HG02610 (cell line): ENCODE measurements around the gene CCDC90B.

ENCODE experiments used
- ATAC-seq: cut with Tn5 transposase; IDR thresholded peaks from one replicate; pipeline ENCODE4 v1.9.1; 2021; ENCODE audit warnings: mild to moderate bottlenecking, moderate library complexity; ENCODE audit not compliant: unreplicated experiment

Gene CCDC90B

DNA sequence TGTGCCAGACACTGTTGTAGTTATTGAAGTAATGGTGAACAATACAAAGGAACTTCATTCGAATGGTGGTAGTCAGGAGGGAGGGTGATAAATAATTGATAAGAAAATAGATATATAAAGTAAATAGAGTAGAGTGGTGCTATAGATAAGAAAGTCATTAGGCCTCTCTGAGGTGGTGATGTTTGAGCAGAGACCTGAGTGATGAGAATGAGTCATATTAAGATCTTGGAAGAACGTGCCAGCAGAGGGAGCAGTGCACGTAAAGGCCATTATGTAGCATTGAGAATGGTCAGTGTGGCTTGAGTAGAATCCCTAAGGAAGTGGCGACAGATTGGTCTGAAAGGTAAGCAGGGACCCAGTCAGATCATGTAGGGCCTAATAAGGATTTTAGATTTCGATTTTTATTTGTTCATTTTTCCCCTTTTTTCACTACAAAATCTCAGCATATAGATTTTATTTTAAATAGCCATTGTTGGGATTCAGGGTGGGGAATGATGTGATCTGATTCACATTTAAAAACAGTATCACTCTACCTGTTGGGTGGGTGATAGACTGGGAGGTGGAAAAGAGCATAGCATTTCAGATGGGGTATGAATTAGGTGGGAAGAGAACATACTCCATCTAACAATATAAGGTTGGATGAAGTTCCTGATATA lies 44.7 kb downstream of the CCDC90B start:
- ATAC-seq: peak; percentile 88

DNA sequence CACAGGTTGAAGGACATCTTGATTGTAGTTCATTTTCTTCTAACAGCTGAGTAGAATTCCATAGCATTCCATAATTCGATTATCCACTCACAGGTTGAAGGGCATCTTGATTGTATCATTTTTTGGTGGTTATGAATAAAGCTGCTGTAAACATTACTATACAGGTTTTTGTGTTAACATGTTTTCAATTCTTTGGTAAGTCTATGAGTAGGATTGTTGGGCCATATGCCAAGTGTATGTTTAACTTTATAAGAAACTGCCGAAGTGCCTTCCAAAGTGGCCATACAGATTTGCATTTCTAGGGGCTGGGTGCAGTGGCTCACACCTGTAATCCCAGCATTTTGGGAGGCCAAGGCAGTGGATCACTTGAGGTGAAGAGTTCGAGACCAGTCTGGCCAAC lies 48.1 kb downstream of the CCDC90B start:
- no peak for ATAC-seq

DNA sequence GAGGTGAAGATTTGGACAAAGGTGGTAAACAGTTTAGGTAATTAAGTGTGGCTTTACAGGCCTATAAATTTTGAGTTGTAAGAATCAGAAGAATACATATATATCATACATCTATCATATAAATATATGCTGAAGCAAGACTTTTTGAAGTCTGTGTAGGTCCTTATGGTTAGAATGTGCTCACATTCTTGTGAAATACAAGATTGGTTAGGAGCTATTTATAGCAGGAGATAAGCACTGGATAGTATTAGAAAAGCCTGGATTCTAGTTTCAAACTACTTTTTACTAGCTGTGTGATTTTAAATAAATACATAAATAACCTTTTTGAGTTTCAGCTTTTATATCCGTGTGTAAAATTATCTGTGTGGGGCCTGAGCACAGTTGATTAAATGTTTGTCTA lies 50.3 kb downstream of the CCDC90B start:
- ATAC-seq: no peak

DNA sequence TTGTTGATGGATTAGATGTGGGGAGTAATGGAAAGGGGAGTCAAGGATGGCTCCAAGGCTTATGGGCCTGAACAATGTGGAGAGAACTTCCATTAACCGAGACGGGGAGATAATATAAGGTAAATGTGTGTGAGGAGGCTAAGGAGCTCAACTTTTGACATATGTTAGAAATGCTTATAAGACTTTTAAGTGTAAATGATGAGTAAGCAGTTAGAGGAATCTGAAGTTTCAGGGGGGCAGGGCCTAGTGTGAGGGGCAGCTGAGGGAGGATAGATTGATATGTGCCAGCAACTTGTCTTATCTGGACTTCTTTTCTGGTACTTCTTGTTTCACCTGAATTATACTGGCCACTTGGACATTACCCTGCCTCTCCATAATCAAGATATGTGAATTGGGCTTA lies 62.7 kb downstream of the CCDC90B start:
- no peak for ATAC-seq

DNA sequence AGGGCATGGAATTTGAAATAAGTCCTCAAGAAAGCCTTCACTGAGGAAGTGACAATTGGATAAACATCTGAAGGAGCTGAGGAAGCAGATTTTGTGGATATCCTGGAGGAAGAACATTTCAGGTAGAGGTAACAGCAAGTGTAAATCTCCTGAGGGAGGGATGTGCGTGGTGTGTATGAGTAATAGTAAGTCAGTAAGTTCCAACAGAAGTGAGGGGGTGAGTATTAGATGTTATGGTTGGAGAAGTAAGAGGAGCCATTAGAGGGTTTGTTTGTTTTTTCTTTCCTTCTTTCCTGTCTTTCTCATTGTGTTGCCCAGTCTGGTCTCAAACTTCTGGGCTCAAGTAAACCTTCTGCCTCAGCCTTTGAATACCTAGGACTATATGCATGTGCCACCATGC lies 63.7 kb downstream of the CCDC90B start:
- ATAC-seq: no peak

DNA sequence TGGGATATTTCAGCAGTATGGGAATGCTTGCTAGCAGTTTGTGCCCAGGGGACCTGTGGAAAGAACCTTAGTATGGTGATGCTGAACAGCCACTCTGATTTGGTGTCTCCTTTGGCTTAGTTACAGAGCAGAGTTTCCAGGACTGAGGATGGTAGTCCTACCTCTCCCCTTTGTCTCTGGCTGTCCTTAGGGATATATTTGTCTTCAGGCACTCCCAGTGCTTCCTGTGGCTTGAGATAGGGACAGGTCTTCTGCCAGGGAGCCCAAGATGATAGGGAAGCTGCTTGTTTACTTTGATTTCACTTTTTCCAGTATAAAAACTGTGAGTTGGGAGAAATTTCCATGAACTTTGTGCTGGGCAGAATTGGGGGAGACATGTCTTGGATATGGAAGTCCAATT lies 64.5 kb downstream of the CCDC90B start:
- no peak for ATAC-seq

DNA sequence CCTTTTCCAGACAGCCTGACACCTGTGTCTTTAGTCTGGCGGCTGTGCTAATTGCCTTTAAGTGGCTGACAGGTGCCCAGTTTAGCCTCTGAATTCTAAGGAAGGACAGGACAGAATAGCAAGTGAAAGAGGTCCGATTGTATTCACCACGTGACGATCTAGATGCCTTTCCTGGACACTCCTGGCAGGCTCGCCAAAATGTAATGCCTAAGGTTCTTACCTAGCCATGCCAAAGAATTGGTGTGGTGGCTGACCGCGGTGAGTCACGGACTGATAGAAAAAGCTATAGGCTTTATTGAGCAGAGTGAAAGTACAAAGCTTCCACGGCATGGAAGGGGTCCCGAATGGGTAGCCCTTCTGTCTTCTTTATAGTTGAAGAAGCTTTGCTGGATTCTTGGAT lies 65.9 kb downstream of the CCDC90B start:
- no peak for ATAC-seq

DNA sequence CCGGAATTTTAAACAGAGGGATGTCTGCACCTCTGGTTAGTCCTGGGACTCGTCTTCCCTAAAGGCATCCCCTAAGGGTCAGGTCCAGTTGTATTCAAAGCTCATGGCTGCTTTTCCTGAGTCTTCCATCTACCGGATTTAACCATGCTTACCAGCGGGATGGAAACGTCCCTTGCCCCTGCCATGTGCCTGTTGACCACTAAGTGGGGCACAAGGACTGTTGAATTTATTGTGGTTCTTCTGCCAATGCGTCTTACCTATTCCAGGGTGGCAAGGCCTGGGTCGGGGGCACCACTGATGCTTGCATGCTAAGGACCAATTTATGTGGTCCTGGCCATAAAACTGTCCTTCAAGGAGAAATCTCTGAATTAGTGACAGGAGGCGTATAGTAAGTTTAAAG lies 67.1 kb downstream of the CCDC90B start:
- no peak for ATAC-seq
